ENCODE measurements around the gene TPRG1. TPM values are rescaled to one million over a fixed set of nuclear protein-coding genes. Genes with fewer than 3 reads are reported as not detected.

TPRG1 gene
- total and polyA plus RNA-seq, 2 of the 4 experiments (the other 2 are of a cell fraction), result 0.17 TPM; not detected in 1

GRCh38 chr3:189214651-189215050 lies 42.9 kb downstream of the TPRG1 start:
- no TSS peak for BruUV-seq (replicated peaks)

More at GRCh38 chr3:189214651-189215050, 42.9 kb downstream of the TPRG1 start:
- CTCF ChIA-PET, result interaction anchor here (0.6 kb wide), 1 partner anchor 19 kb away, joined by 3 read pairs; no protein-coding TSS in a partner anchor
- H4K20me1 ChIP-seq (ENCODE audit: insufficient read depth, low read length), result no peaks in the 10 kb centered on the region
- no peak for DNase-seq
- no peak overlapping the region for H2BK120ac ChIP-seq (ENCODE audit: low read depth, low read length)
- no peak overlapping the region for H2BK5ac ChIP-seq (ENCODE audit: low read depth, low read length, poor library complexity, severe bottlenecking)
- H2AFZ ChIP-seq (replicated peaks; ENCODE audit: low read length, poor library complexity), result no peak overlapping the region
- H2BK15ac ChIP-seq (ENCODE audit: low read depth, low read length), result no peak overlapping the region
- H3K23ac ChIP-seq (ENCODE audit: low read depth, low read length), result no peak overlapping the region
- H3K4me2 ChIP-seq (ENCODE audit: low read depth, low read length), result no peak overlapping the region
- no peak overlapping the region for H3K14ac ChIP-seq (replicated peaks; ENCODE audit: low read depth, low read length)
- H3K9ac ChIP-seq (ENCODE audit: low read depth, low read length), result no peak overlapping the region
- no peak overlapping the region for H2BK20ac ChIP-seq (ENCODE audit: low read depth, low read length)
- H3K36me3 ChIP-seq (ENCODE audit: control insufficient read depth, insufficient read depth, low read length), result no peaks in the 10 kb centered on the region
- TF ChIP-seq BHLHE40 (IDR thresholded peaks at IDR 0.05; ENCODE audit: low read depth, low read length), result no peak
- TF ChIP-seq MAFK (IDR thresholded peaks at IDR 0.05; ENCODE audit: low read depth, low read length), result peak; percentile 25; the same call in 1 of the 2 replicates
- POLR2A ChIA-PET (ENCODE audit: unreplicated experiment), result no interaction called here
- intact Hi-C loops (cut with micrococcal nuclease), result no loop called here
- H3K27ac ChIP-seq (ENCODE audit: insufficient read depth, low read length), result no peak overlapping the region
- H4K5ac ChIP-seq (ENCODE audit: low read depth, low read length), result no peak overlapping the region
- ATAC-seq (ENCODE audit: low read depth), result no peak
- H3K4ac ChIP-seq (ENCODE audit: low read depth, low read length), result no peak overlapping the region
- H3K9me3 ChIP-seq (ENCODE audit: control insufficient read depth, insufficient read depth, low read length), result no peaks in the 10 kb centered on the region
- no peaks in the 10 kb centered on the region for H3K9me1 ChIP-seq (ENCODE audit: insufficient read depth, low read length)
- H3K4me3 ChIP-seq (ENCODE audit: insufficient read depth, low read depth, low read length), result no peak overlapping the region
- no peak overlapping the region for H4K8ac ChIP-seq (ENCODE audit: low read depth in 2 of 2, low read length in 2 of 2)
- no peaks in the 10 kb centered on the region for H3K4me1 ChIP-seq (ENCODE audit: control insufficient read depth, insufficient read depth, low read length)
- H3K79me1 ChIP-seq (ENCODE audit: low read depth in 1 of 2, low read length in 2 of 2), result no peaks in the 10 kb centered on the region
- no peak overlapping the region for H3K18ac ChIP-seq (ENCODE audit: low read depth, low read length)
- H4K91ac ChIP-seq (ENCODE audit: insufficient read depth, low read depth, low read length), result no peak overlapping the region
- WGBS, 2 experiments (ENCODE audit: extremely low coverage in 2 of 2, insufficient read length in 1 of 2), result no CpG with 5 or more reads among the region's 1 CpG
- H3K56ac ChIP-seq (ENCODE audit: extremely low read depth, insufficient read depth, low read length), result no peak overlapping the region
- peaks cover 4% of the 10 kb centered on the region for H3K27me3 ChIP-seq (ENCODE audit: control insufficient read depth, insufficient read depth, low read length)
- dilution Hi-C loops (cut with HindIII; ENCODE audit: low sequenced_read_pairs, unreplicated experiment), result no loop called here
- no peak overlapping the region for H2AK9ac ChIP-seq (replicated peaks; ENCODE audit: low read depth, low read length, poor library complexity)
- in situ Hi-C loops (cut with MboI; ENCODE audit: low sequenced_read_pairs), result no loop called here
- no peak overlapping the region for H2AK5ac ChIP-seq (ENCODE audit: low read depth, low read length)
